ENCODE data around the gene AQP1. TPM values are rescaled to one million over a fixed set of nuclear protein-coding genes. Genes with fewer than 3 reads are reported as not detected.
A peak's percentile ranks its signal among the peaks of the same experiment; 100 is the strongest.

The AQP1 gene
- total and polyA plus RNA-seq, 2 experiments from 2014 or later: 0.33 to 0.54 TPM

- Histone ChIP-seq H3K4me3 (no peak overlapping the region), H3K36me3 (ENCODE audit: low read depth) (no peaks in the 10 kb centered on the region), H3K79me2 (ENCODE audit: insufficient read depth) (no peaks in the 10 kb centered on the region), H3K4me1 (ENCODE audit: insufficient read depth) (peaks cover 15% of the 10 kb centered on the region), H3F3A (ENCODE audit: insufficient read depth) (0 out of 2 replicates have a peak, but pooled peaks cover 8% of the 10 kb centered on the region), H3K27ac (peak overlapping the region; percentile 32), H3K9ac (peak overlapping the region; percentile 30; the same call in 1 of the 2 replicates), H3K27me3 (replicated peaks; ENCODE audit: insufficient read depth) (no peaks in the 10 kb centered on the region), H2AFZ (no peak overlapping the region), H3K4me2 (ENCODE audit: unreplicated experiment) (peak overlapping the region; percentile 25), H4K20me1 (ENCODE audit: insufficient read depth) (no peaks in the 10 kb centered on the region), H3K9me3 (ENCODE audit: low read depth) (no peaks in the 10 kb centered on the region), H3K9me2 (ENCODE audit: insufficient read depth) (no peaks in the 10 kb centered on the region)
- WGBS, 2 experiments (ENCODE audit: low coverage in 1 of 2, low lambda C conversion rate in 2 of 2, missing lambda C conversion rate in 2 of 2): 25 to 34% methylated on average over 10 to 11 of the region's 11 CpGs
- DNase-seq: peak; percentile 64
- TF ChIP-seq EZH2 (IDR thresholded peaks at IDR 0.05; ENCODE audit: insufficient read depth, poor library complexity, severe bottlenecking) (no peak), EZH2phosphoT487 (IDR thresholded peaks at IDR 0.05; ENCODE audit: insufficient read depth, low read depth) (no peak)
- in situ Hi-C loops (cut with MboI): no loop called here
Measured at GRCh38 chr7:30915005-30915601, 3.5 kb downstream of the AQP1 start.

GRCh38 chr7:30915751-30916150, 4.1 kb downstream of the AQP1 start:
- no peaks in the 10 kb centered on the region for H4K20me1 ChIP-seq (ENCODE audit: insufficient read depth)
- no peak overlapping the region for H2AFZ ChIP-seq
- in situ Hi-C loops (cut with MboI): no loop called here
- H3K4me2 ChIP-seq (ENCODE audit: unreplicated experiment): no peak overlapping the region
- 0 out of 2 replicates have a peak, but pooled peaks cover 8% of the 10 kb centered on the region for H3F3A ChIP-seq (ENCODE audit: insufficient read depth)
- H3K9me3 ChIP-seq (ENCODE audit: low read depth): no peaks in the 10 kb centered on the region
- no peaks in the 10 kb centered on the region for H3K36me3 ChIP-seq (ENCODE audit: low read depth)
- no peak overlapping the region for H3K4me3 ChIP-seq
- no peaks in the 10 kb centered on the region for H3K27me3 ChIP-seq (replicated peaks; ENCODE audit: insufficient read depth)
- no peaks in the 10 kb centered on the region for H3K9me2 ChIP-seq (ENCODE audit: insufficient read depth)
- DNase-seq: no peak
- H3K4me1 ChIP-seq (ENCODE audit: insufficient read depth): peaks cover 17% of the 10 kb centered on the region
- WGBS, 2 experiments (ENCODE audit: low coverage in 1 of 2, low lambda C conversion rate in 2 of 2, missing lambda C conversion rate in 2 of 2): 34 to 44% methylated on average over 6 of the region's 6 CpGs
- H3K79me2 ChIP-seq (ENCODE audit: insufficient read depth): no peaks in the 10 kb centered on the region
- TF ChIP-seq EZH2 (IDR thresholded peaks at IDR 0.05; ENCODE audit: insufficient read depth, poor library complexity, severe bottlenecking) (no peak), EZH2phosphoT487 (IDR thresholded peaks at IDR 0.05; ENCODE audit: insufficient read depth, low read depth) (no peak)
- H3K9ac ChIP-seq: no peak overlapping the region
- no peak overlapping the region for H3K27ac ChIP-seq

GRCh38 chr7:30916255-30916654, 4.6 kb downstream of the AQP1 start:
- no peaks in the 10 kb centered on the region for H3K27me3 ChIP-seq (replicated peaks; ENCODE audit: insufficient read depth)
- H4K20me1 ChIP-seq (ENCODE audit: insufficient read depth): no peaks in the 10 kb centered on the region
- H3K4me3 ChIP-seq: no peak overlapping the region
- H2AFZ ChIP-seq: no peak overlapping the region
- no peaks in the 10 kb centered on the region for H3K79me2 ChIP-seq (ENCODE audit: insufficient read depth)
- H3K4me2 ChIP-seq (ENCODE audit: unreplicated experiment): no peak overlapping the region
- H3K4me1 ChIP-seq (ENCODE audit: insufficient read depth): peaks cover 22% of the 10 kb centered on the region
- no peak for DNase-seq
- H3K9me2 ChIP-seq (ENCODE audit: insufficient read depth): no peaks in the 10 kb centered on the region
- 0 out of 2 replicates have a peak, but pooled peaks cover 8% of the 10 kb centered on the region for H3F3A ChIP-seq (ENCODE audit: insufficient read depth)
- TF ChIP-seq EZH2phosphoT487 (IDR thresholded peaks at IDR 0.05; ENCODE audit: insufficient read depth, low read depth): no peak
- TF ChIP-seq EZH2 (IDR thresholded peaks at IDR 0.05; ENCODE audit: insufficient read depth, poor library complexity, severe bottlenecking): no peak
- H3K9me3 ChIP-seq (ENCODE audit: low read depth): no peaks in the 10 kb centered on the region
- H3K27ac ChIP-seq: no peak overlapping the region
- no peak overlapping the region for H3K9ac ChIP-seq
- in situ Hi-C loops (cut with MboI): no loop called here
- 67 to 85% methylated on average over 3 of the region's 3 CpGs for WGBS, 2 experiments (ENCODE audit: low coverage in 1 of 2, low lambda C conversion rate in 2 of 2, missing lambda C conversion rate in 2 of 2)
- H3K36me3 ChIP-seq (ENCODE audit: low read depth): no peaks in the 10 kb centered on the region

DNA sequence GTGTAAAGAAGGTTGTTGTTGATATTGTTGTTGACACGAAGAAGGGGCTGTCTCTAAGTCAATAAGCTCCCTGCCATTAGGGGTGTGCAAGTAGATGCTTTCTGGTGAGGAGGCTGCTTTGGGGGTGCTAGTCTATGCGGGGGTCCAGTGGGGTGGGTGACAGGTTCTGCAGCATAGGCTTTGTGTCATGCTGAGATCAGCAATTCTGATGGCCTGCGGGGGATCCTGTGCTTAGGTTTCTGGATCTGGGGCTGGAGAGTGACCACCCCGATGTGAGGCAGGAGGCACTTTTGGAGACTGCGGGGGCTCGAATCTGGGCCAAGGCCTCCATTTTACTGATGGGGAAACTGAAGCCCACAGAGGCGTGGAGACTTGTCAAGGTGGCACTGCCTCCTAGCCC, 5.1 kb downstream of the AQP1 start:
- no peak for TF ChIP-seq EZH2 (IDR thresholded peaks at IDR 0.05; ENCODE audit: insufficient read depth, poor library complexity, severe bottlenecking)
- TF ChIP-seq EZH2phosphoT487 (IDR thresholded peaks at IDR 0.05; ENCODE audit: insufficient read depth, low read depth): no peak
- DNase-seq: no peak
- Histone ChIP-seq H3F3A (ENCODE audit: insufficient read depth) (0 out of 2 replicates have a peak, but pooled peaks cover 8% of the 10 kb centered on the region), H3K79me2 (ENCODE audit: insufficient read depth) (no peaks in the 10 kb centered on the region), H3K27me3 (replicated peaks; ENCODE audit: insufficient read depth) (no peaks in the 10 kb centered on the region), H3K9ac (no peak overlapping the region), H3K27ac (no peak overlapping the region), H4K20me1 (ENCODE audit: insufficient read depth) (no peaks in the 10 kb centered on the region), H3K4me1 (ENCODE audit: insufficient read depth) (peaks cover 26% of the 10 kb centered on the region), H3K4me3 (no peak overlapping the region), H3K4me2 (ENCODE audit: unreplicated experiment) (no peak overlapping the region), H2AFZ (no peak overlapping the region), H3K9me2 (ENCODE audit: insufficient read depth) (no peaks in the 10 kb centered on the region), H3K36me3 (ENCODE audit: low read depth) (no peaks in the 10 kb centered on the region), H3K9me3 (ENCODE audit: low read depth) (no peaks in the 10 kb centered on the region)
- in situ Hi-C loops (cut with MboI): no loop called here
- 77 to 78% methylated on average over 6 to 7 of the region's 7 CpGs for WGBS, 2 experiments (ENCODE audit: low coverage in 1 of 2, low lambda C conversion rate in 2 of 2, missing lambda C conversion rate in 2 of 2)
